HG02938 (cell line): ENCODE measurements around the gene HOXB1.
"Not testable (repeated sequence)": the region's sequence is repeated elsewhere in the genome, so short reads cannot be mapped to it uniquely, and the experiment has no call there.

Experiments
- ATAC-seq: cut with Tn5 transposase; IDR thresholded peaks from one replicate; pipeline ENCODE4 v1.9.1; 2021; ENCODE audit warnings: mild to moderate bottlenecking, moderate library complexity; ENCODE audit not compliant: unreplicated experiment

HOXB1 gene

GRCh38 chr17:48544349-48545021, 13.7 kb upstream of the HOXB1 start:
- no peak for ATAC-seq

DNA sequence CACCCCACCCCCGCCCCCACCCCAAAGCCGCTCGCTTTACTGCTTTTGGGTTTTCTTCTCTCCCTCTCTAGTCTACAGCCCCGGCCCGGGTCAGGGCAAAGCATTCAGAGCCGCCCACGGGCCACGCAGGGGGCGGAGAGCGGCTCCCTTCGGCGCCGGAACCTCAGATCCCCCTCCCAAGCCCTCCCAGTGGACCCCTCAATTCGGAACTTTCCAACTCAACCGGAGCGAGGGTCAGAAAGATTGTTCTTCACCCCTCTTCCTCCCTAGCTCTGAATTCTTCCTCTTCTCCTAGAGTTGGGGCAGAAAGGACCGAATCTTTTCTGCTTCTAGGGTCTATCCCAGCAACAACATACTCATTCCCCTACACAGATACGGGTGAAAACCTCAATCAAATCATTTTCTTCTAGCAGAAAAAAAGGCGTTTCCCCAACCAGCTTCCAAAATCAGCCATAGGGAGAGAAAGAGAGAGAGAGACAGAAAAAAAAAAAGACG, 13.1 kb upstream of the HOXB1 start:
- ATAC-seq, result no peak

- peak; percentile 51 for ATAC-seq
These were observed 12.5 kb upstream of the HOXB1 start for GRCh38 chr17:48543107-48543853.

- no peak for ATAC-seq
These were observed 11.9 kb upstream of the HOXB1 start for GRCh38 chr17:48542698-48543106.

- no peak for ATAC-seq
These were observed 11.4 kb upstream of the HOXB1 start for GRCh38 chr17:48542114-48542656.

- no peak for ATAC-seq
These were observed 10.8 kb upstream of the HOXB1 start for GRCh38 chr17:48541577-48542113.

DNA sequence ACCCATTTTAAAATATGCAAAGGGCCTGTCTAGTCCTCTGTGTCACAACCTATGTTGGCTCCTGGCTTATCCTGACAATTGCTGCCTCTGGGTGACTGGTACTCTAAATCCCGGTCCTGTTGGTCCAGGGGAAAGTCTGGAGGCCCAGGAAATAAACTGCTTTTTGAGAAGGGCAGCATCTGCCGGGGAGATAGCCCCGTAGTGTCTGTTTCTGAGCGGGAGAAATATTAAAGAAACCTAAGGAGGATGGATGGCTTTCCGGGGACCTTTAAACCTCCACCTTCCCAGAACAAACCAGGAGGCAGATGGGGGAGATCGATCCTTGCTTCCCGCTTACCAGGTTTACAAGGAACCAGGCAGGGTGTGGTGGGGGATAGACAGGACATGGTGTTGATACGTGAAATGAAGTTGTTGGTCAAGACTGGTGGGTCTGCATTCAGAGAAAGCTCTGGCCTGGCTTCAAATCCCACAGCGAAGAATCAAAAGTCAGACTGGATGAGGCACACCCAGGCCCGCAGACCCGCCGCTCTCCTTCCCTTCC, 10.3 kb upstream of the HOXB1 start:
- ATAC-seq, result no peak

- no peak for ATAC-seq
These were observed 9.4 kb upstream of the HOXB1 start for GRCh38 chr17:48540213-48540612.

- ATAC-seq, result no peak
These were observed 8.4 kb upstream of the HOXB1 start for GRCh38 chr17:48539177-48539576.

GRCh38 chr17:48537316-48537715, 6.5 kb upstream of the HOXB1 start:
- no peak for ATAC-seq

- not testable (repeated sequence) for ATAC-seq
These were observed 5.2 kb upstream of the HOXB1 start for GRCh38 chr17:48535793-48536559.

DNA sequence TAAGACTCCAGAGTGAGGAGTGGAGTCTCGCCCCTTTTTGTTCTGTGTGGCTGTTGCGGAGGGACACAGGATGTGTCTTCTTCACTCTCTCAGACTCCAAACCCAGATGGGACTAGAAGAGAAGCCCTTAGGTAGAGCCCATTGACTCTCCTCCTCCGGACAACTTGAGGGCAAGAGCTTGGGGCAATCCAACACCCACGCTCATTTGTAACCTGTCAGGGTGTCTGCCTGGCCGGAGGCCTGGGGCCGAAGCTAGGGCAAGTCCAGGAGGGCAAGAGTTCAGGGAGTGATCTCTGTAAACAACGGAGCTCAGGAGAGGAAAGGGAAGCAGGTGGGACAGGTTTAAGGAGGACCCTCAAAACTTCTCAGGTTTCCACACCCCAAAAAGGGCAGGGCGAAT, 1.4 kb upstream of the HOXB1 start:
- no peak for ATAC-seq

GRCh38 chr17:48530208-48530886, 464 bp downstream of the HOXB1 start:
- no peak for ATAC-seq

DNA sequence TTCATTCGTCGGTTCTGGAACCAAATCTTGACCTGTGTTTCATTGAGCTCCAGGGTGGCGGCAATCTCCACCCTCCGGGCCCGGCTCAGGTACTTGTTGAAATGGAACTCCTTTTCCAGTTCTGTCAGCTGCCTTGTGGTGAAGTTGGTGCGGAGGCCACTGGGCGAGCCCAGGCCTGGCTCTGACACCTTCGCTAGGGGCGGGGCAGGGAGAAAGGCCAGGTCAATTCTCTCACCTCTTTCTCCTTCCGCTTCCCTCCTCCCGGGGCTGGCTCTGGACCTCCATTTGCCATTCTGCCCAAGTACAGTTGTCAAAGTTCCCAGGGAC, 1.2 kb downstream of the HOXB1 start:
- no peak for ATAC-seq

GRCh38 chr17:48528936-48529682, 1.7 kb downstream of the HOXB1 start:
- no peak for ATAC-seq

- ATAC-seq, result no peak
These were observed 2.5 kb downstream of the HOXB1 start for GRCh38 chr17:48528153-48528935.

- no peak for ATAC-seq
These were observed 3.3 kb downstream of the HOXB1 start for GRCh38 chr17:48527547-48527932.

DNA sequence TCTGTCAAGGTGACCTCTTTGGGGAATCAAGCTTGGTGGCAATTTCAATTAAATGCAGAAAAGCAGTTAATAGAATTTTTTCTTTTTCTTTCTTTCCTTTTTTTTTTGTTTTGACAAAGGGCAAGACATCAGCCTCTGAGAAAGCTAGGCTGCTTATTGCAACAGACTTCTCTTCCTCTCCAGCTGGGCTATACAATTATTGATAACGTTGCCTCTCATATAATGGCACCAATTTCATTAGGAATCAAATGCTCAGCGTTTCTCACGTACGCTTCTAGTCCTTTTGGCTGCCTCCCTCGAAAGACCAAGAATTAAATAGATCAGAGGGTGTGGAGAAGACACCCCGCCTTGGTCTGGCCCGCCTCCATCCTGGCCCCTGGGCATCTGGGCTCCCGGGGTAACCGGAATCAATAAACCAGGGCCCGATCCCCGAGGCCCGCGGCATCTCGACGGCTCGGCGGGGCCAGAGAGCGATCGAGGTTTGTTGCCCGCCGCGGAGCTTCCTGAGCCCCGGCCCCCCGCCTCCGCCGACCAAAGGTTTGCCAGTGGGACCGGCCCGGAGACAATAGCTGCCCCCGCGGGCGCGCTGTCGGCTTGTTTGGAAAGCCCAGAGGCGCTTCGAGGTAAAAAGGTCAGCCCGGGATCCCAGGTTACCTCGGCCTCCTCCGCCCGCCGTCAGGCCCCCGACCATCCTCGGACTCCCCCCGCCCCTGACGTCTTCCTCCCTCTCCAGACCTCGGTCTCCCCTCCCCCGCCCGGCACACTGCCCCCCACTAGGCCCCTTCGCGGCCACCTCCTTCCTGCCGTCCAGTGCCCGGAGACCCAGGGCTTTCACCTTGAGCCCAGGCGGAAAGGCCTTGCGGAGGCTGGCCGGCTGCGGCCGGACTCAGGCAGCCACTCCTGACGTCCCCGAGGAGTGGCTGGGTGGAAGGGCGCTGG, 3.9 kb downstream of the HOXB1 start:
- no peak for ATAC-seq
